ENCODE data around the gene ABHD17B. TPM values are rescaled to one million over a fixed set of nuclear protein-coding genes. Genes with fewer than 3 reads are reported as not detected.

Gene ABHD17B
- total and polyA plus RNA-seq, 7 donors: 8.4 to 68.3 (median 16.1) TPM

DNA sequence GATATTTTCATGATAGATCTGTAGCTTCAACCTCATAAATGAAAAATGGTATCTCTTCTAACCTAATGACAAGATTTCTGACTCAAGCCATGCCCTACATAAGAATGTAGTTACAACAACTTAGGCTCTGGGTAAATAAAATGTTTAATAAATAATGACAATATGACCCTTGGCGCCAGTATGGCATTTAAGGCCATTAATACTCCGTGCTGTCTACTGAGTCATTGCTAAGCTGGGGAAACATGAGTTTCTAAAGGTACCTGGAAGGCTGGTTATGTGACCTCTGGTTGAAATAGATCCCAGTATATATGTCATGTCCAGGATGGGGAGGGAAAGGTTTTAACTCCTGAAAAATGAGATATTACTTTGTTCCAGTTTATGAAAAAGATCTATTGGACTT lies 84.7 kb downstream of the ABHD17B start:
- Histone ChIP-seq H3K36me3 (ENCODE audit: insufficient read depth in 1 of 2, low read depth in 1 of 2) (no peaks in the 10 kb centered on the region), H3K4me1 (no peaks in the 10 kb centered on the region), H3K27me3 (ENCODE audit: insufficient read depth in 3 of 3, low read length in 2 of 3) (no peaks in the 10 kb centered on the region), H3K4me3 (no peak overlapping the region), H3K9me3 (no peaks in the 10 kb centered on the region), H3K27ac (no peak overlapping the region)
- DNase-seq: no peak
- intact Hi-C loops (cut with DNase I): no loop called here
- no peak for ATAC-seq
- TF ChIP-seq, protein P1, sequence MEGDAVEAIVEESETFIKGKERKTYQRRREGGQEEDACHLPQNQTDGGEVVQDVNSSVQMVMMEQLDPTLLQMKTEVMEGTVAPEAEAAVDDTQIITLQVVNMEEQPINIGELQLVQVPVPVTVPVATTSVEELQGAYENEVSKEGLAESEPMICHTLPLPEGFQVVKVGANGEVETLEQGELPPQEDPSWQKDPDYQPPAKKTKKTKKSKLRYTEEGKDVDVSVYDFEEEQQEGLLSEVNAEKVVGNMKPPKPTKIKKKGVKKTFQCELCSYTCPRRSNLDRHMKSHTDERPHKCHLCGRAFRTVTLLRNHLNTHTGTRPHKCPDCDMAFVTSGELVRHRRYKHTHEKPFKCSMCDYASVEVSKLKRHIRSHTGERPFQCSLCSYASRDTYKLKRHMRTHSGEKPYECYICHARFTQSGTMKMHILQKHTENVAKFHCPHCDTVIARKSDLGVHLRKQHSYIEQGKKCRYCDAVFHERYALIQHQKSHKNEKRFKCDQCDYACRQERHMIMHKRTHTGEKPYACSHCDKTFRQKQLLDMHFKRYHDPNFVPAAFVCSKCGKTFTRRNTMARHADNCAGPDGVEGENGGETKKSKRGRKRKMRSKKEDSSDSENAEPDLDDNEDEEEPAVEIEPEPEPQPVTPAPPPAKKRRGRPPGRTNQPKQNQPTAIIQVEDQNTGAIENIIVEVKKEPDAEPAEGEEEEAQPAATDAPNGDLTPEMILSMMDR (IDR thresholded peaks at IDR 0.05): no peak
- 43 to 48% (median 45%) methylated on average over 2 of the region's 2 CpGs for WGBS, 3 donors

DNA sequence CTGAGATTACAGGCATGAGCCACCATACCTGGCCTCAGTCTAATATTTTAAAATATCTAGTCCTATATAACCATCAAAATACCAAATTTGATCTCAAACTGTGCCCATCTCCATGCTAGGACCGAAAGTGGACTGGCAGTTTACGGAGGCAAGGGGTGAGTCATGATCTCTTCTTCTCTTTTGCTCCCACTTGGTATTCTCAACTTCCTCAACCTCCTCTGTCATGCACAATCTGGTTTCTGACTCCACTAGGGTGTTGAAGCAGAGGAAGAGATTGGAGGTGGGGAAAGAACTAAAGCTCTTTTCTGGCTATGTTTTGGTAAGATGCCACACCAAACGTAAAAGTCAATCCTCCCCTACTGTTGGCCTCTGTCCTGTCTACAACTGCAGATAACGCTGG lies 86.7 kb downstream of the ABHD17B start:
- intact Hi-C loops (cut with DNase I): no loop called here
- Histone ChIP-seq H3K9me3 (no peaks in the 10 kb centered on the region), H3K27ac (no peak overlapping the region), H3K27me3 (ENCODE audit: insufficient read depth in 3 of 3, low read length in 2 of 3) (no peaks in the 10 kb centered on the region), H3K36me3 (ENCODE audit: insufficient read depth in 1 of 2, low read depth in 1 of 2) (no peaks in the 10 kb centered on the region), H3K4me3 (no peak overlapping the region), H3K4me1 (no peaks in the 10 kb centered on the region)
- no peak for DNase-seq
- TF ChIP-seq, protein P1 (IDR thresholded peaks at IDR 0.05): no peak
- ATAC-seq: no peak
- WGBS, 3 donors: 82 to 87% (median 83%) methylated on average over 4 of the region's 4 CpGs

DNA sequence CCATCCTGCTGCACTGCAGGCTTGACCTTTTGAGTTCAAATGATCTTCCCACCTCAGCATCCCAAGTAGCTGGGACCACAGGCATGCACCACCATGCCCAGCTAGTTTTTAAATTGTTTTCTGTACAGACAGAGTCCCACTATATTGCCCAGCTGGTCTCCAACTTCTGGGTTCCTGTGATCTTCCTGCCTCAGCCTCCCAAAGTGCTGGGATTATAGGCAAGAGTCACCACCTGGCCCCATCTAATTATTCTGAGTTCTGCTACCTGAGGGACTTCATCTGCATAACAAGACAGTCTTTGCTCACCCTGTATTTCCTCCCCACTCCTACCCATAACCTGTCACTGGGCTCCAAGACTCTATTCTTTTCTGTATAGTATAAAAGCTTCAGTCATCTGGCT lies 88.1 kb downstream of the ABHD17B start:
- DNase-seq: no peak
- intact Hi-C loops (cut with DNase I): no loop called here
- TF ChIP-seq, protein P1 (IDR thresholded peaks at IDR 0.05): no peak
- Histone ChIP-seq H3K4me3 (no peak overlapping the region), H3K27ac (no peak overlapping the region), H3K9me3 (no peaks in the 10 kb centered on the region), H3K27me3 (ENCODE audit: insufficient read depth in 3 of 3, low read length in 2 of 3) (no peaks in the 10 kb centered on the region), H3K4me1 (no peaks in the 10 kb centered on the region), H3K36me3 (ENCODE audit: insufficient read depth in 1 of 2, low read depth in 1 of 2) (no peaks in the 10 kb centered on the region)
- no peak for ATAC-seq

DNA sequence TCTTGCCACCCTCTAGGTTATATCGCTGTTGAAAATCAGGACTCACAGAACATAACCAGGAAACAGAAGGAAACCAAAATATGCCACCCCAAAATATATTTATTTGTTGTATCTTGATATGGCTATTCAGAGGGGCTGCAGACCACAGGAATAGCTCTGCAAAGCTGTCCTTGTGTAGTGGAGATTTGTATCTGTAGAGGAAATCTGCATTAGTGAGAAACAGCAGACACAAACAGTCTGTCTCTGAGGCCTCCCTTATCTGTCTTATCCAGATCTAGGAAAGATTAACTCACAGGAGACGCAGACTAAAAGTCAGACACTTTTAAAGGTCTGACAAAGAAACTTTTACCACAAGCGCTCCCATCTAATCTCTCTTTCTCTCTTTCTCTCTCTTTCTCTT lies 88.5 kb downstream of the ABHD17B start:
- DNase-seq: no peak
- Histone ChIP-seq H3K27ac (no peak overlapping the region), H3K4me1 (no peaks in the 10 kb centered on the region), H3K27me3 (ENCODE audit: insufficient read depth in 3 of 3, low read length in 2 of 3) (no peaks in the 10 kb centered on the region), H3K4me3 (no peak overlapping the region), H3K36me3 (ENCODE audit: insufficient read depth in 1 of 2, low read depth in 1 of 2) (no peaks in the 10 kb centered on the region), H3K9me3 (no peaks in the 10 kb centered on the region)
- TF ChIP-seq, protein P1 (IDR thresholded peaks at IDR 0.05): no peak
- WGBS, 3 donors: 81 to 88% (median 85%) methylated on average over 3 of the region's 3 CpGs
- intact Hi-C loops (cut with DNase I): no loop called here
- no peak for ATAC-seq

DNA sequence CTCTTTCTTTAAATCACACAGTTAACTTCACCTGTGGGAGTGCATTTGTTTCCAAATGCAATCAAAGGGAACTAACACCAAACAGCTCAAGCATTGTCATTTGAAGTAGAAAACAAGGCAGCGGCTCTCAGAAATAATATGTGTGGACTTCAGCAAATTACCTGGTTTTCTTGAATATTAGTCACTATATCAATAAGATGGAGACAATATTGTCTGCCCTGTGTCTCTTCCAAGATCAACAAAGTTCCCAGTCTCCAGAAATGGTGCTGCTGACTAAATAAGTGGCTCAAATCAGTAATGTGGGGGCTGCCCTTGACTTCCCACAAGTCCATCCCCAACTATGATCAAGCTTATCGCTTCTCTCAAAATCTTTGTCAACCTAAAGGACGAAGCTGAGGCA lies 89.6 kb downstream of the ABHD17B start:
- DNase-seq: no peak
- H3K4me1 ChIP-seq: peaks cover 2% of the 10 kb centered on the region
- ATAC-seq: no peak
- no peaks in the 10 kb centered on the region for H3K27me3 ChIP-seq (ENCODE audit: insufficient read depth in 3 of 3, low read length in 2 of 3)
- TF ChIP-seq, protein P1 (IDR thresholded peaks at IDR 0.05): no peak
- WGBS, 3 donors: 60 to 89% (median 72%) methylated on average over 3 of the region's 3 CpGs
- H3K27ac ChIP-seq: no peak overlapping the region
- H3K36me3 ChIP-seq (ENCODE audit: insufficient read depth in 1 of 2, low read depth in 1 of 2): no peaks in the 10 kb centered on the region
- intact Hi-C loops (cut with DNase I): no loop called here
- H3K9me3 ChIP-seq: no peaks in the 10 kb centered on the region
- no peak overlapping the region for H3K4me3 ChIP-seq
